NCI-H510A (cell line): ENCODE results near the gene NEK10.

Experiments used
- DNase-seq: peaks from one replicate; lab custom pipeline; 2025; lab: John Stamatoyannopoulos, UW

NEK10 gene

GRCh38 chr3:27176256-27176655, 192.9 kb downstream of the NEK10 start:
- no peak for DNase-seq

DNA sequence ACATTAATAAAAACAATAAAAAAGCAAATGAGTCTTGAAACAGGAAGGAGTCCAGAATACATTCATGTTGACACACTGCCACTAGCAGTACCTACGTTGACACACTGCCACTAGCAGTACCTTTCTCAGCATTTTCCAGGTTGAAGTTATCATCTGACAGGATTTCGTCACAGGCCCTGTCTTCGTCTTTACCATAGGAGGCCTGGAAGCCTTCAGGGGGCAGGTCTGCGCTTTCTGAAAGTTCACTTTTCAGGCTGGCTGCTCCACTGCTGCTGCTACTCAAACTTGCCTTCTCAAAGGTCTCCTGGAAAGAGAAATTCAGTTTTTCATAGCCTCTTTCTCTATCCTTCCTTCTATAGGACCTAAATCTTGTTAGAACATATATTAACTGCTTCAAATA, 194.7 kb downstream of the NEK10 start:
- no peak for DNase-seq

GRCh38 chr3:27171113-27171512, 198.1 kb downstream of the NEK10 start:
- no peak for DNase-seq

- no peak for DNase-seq
Measured at GRCh38 chr3:27166888-27167287, 202.3 kb downstream of the NEK10 start.

DNA sequence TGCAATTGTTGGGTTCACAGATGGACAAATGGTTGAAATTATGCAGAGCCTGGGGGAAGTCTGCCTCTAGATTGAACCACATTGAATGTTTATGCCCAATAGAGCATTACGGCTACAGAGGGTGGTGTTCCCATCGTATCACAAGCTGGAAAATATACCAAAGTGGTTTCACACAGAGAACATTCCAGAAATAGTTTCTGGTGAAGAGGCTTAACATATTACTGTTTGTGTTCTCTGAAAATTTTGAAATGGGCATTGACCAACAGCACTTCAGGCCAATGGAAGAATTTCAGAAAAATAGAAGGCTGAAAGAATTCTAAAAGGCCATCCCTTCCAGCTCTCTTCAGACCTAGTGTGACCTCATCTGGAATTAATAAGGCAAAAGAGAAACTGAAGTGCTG, 203.9 kb downstream of the NEK10 start:
- DNase-seq = no peak

DNA sequence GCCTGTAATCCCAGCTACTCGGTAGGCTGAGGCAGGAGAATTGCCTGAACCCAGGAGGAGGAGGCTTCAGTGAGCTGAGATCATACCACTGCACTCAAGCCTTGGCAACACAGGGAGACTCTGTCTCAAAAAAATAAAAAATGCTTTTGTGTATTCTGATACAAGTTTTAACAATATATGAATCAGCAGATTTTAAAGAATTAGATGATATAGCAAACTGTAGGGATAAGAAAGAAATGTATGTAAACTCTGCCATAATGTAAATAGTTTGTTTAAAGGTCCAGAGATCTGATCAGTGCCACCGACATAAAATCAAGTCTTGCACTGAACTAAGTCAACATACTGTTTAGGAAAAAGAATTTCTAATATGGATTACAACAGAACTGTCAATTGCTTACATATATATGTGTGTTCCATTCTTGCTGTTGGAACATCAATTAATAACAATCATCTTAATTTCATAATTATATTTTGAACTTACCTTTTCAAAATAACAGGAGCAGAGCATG, 208.3 kb downstream of the NEK10 start:
- no peak for DNase-seq

DNA sequence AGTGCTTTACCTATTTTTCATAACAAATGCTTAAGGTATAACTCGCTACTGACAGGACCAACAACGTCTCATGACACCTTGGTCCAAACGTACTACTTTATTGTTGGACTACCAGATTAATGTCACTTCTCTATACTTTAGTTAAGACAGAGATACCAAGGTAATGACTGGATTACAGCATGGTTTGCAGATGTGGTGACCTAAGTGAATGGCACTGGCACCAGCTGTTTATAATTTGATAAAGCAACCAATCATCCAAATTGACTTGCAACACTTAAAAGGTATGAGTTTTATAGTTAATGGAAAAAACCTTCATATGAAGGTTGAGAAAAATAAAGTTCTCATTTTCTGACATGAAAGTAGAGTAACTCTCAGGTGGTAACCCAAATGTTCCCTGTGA, 209.0 kb downstream of the NEK10 start:
- no peak for DNase-seq

DNA sequence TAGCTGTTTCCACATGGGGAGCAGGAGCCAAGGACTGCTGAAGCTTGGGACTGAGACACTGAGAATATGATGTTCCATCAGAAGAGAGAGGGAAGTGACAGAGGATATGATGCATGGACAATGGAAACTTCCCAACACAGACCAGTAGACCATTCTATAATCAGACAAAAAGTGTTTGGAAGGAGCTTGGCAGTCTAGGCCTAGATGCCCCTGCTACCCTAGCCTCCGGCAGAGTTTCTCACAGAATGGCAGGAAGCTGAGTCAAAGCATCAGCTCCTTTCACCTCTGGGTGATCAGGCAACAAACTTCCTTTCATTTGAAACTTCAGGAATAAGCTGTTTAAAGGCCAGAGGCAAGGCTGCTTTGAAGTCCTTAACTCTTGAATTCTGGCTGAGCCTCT, 222.0 kb downstream of the NEK10 start:
- DNase-seq = no peak

DNA sequence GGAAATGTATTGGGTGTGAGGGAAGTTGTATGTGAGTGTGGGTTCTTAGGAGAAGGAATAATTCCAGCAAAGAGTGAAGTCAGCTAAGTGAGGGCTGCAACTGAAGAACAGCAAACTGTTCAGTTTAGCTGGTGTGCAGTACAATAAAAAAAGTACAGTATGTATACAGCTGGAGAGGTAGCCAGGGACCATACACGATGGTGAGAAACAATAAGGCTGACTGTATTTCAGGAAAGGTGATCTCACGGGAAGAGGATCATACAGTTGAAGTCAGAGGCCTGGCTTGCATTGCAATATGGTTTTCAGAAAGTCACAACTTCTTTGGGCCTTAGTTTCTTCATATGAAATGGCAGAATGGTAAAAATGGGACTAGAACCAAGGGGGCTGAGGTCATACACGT, 222.4 kb downstream of the NEK10 start:
- no peak for DNase-seq

DNA sequence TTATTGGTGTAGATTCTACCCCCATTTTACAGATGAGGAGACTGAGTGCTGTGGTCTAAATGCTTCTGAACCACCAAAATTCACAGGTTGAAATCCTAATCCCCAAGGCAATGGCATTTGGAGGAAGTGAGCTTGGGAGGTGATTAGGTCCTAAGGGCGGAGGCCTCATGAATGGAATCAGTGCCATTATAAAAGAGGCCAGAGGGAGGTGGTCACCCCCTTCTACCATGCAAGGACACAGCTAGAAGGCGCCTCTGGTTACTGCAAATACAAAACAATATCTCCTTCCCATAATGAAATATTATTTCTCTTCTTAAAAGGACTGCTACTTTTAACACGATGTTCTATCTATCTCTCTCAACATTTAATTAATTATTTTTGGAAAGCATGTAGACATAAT, 223.5 kb downstream of the NEK10 start:
- no peak for DNase-seq

GRCh38 chr3:27141668-27142067, 227.5 kb downstream of the NEK10 start:
- no peak for DNase-seq

GRCh38 chr3:27138562-27138961, 230.6 kb downstream of the NEK10 start:
- no peak for DNase-seq

DNA sequence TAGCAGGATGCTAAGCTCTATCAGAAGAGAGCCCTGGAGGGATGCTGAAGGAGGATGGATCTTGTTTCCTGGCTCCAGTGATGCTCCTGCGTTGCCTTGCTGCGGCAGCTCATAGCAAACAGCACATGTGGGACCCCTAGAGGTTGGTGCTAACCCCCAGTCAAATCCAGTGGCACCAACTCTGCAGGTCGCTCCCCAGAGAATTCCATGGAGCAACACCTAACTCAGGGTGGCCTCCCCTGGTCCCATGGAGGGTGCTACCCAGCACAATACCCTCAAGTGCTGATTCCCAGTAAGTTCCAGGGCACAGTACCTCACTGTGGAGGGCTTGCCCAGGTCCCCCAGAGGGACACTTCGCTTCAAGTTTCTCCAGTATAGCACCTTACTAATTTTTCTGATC, 231.2 kb downstream of the NEK10 start:
- DNase-seq = no peak

GRCh38 chr3:27134171-27134796, 234.9 kb downstream of the NEK10 start:
- peak; percentile 4 for DNase-seq

DNA sequence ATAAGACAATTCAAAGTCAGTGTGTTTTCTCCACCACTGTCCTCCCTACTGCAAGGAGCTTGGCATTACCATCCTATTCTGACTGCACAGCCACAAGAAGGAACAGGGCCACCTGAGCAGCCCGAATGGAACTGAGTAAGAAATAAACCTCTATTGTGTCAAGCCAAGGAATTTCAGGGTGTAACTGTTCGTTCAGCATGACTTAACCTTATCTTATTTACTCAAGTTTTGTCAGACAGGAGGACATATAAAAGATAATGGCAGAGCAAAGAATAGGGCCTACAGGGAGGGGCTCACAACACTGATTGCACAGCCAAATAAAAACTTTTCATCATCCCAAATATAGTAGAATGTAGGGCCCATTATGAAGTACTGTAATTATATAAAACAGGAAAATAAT, 236.1 kb downstream of the NEK10 start:
- DNase-seq = no peak

GRCh38 chr3:27130796-27131195, 238.4 kb downstream of the NEK10 start:
- no peak for DNase-seq

DNA sequence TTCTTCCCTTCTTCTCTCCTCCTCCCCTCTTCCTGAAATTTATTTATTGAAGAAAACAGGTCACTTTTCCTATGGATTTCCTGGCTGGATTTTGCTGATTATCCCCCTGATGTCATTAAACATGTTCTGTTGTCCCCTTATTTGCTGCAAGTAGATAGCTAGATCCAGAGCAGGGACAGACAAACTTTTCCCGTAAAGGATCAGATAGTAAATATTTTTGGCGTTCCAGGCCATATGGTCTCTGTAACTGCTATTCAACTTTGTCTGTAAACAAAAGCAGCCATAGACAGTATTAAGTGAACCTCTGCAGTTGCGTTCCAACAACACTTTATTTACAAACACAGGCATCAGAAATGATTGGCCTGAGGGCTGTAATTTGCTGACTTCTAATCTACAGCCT, 241.3 kb downstream of the NEK10 start:
- no peak for DNase-seq

GRCh38 chr3:27127195-27127594, 242.0 kb downstream of the NEK10 start:
- peak; percentile 14 for DNase-seq

DNA sequence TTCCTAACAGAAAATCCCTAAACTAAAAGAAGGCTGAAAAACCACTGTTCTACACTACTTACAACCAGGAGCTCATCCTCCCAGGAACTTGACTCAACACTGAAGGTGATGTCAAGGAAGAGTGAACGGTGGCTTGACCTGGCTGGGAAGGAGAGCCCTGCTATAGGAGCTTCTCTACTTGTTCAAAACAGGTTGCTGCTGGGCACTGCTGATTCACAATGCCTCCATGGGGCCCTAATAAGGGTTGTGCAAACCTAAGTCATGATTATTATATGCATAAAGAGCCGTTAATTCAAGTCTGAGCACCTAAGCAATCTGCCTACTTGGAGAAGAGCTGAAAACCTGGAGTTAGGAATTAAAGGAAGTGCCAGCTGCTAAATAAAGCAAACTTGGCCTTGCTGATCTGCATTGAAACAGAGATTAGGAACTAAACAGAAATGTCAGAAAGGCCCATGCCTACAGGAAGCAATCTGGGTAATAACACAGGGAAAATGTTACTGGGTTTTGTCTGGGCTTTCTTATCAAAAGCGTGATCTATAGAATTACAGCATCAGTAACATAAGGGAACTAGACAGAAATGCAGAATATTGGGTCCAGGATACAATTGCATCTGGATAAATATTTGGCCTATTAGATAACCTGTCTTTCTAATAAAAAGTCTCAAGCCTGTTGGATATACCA, 243.2 kb downstream of the NEK10 start:
- no peak for DNase-seq

GRCh38 chr3:27119639-27120038, 249.5 kb downstream of the NEK10 start:
- DNase-seq = no peak

GRCh38 chr3:27115352-27115751, 253.8 kb downstream of the NEK10 start:
- DNase-seq = no peak

DNA sequence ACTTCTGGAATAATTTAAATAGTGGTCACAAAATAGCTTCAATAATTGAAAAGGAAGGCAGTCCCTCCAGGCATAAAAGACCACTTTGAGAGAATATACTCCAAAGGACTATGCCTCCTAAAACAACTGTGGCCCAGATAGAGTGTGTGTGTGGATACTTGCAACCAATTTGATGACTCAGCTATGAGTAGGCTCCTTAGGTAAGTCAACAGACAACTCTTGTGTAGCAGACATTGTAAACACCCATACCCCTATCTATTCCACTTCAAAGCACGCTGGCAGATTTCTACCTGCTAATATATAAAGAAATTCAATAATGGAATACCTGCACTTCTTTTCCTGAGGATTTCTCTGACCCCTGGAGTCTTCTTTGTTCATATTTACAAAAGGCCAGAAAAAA, 254.5 kb downstream of the NEK10 start:
- DNase-seq = no peak

DNA sequence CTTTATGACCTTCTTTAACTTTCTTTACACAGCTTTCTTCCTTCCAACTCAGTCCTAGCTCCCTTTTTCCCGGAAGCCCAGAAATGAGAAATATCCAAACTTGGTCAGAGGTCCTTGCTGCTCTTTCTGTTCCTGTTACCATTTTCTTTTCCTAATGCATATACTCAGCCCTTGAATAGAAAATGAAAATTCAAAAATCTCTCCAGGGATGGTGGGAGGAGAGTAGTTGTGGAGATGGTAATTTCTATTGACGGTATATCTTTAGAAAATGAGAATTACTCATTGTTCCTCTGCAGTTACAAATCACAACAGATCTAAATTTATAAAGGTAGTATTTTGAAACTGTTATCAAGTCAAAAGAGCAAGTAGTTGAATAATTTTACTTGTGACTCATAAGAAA, 255.1 kb downstream of the NEK10 start:
- no peak for DNase-seq

GRCh38 chr3:27110020-27110419, 259.2 kb downstream of the NEK10 start:
- DNase-seq = no peak
